HCT116 (cell line): Measurements from ENCODE around the gene COL4A3. TPM values are rescaled to one million over a fixed set of nuclear protein-coding genes. Genes with fewer than 3 reads are reported as not detected.

Experiments
- ATAC-seq: fragments of 200-7000 bp; cut with Tn5 transposase; 2 replicates; pipeline ENCODE4 v1.9.1; 2020; ENCODE audit warnings: mild to moderate bottlenecking, moderate library complexity
- BruUV-seq: library from RNA; stranded (reverse); fragments of 400-500 nt; replicated peaks from 2 replicates; lab custom pipeline; 2021; lab: Mats Ljungman, UMichigan
- CTCF ChIA-PET: fragments of 300-600 bp; sonication (Branson Sonifier 250); formaldehyde crosslinking; loops from one replicate; lab custom pipeline; 2021; ENCODE audit warnings: antibody characterized with exemption; lab: Charles Lee
- POLR2A ChIA-PET: fragments of 300-600, 350-600 bp; sonication (Branson Sonifier 250); formaldehyde crosslinking; loops from one replicate; lab custom pipeline; 2021; ENCODE audit warnings: antibody characterized with exemption; lab: Charles Lee
- RAD21 ChIA-PET, 2 experiments: fragments of 300-600 bp; sonication (Branson Sonifier 250); formaldehyde crosslinking; loops; one replicate each; lab custom pipeline; 2023; ENCODE audit warnings: low total read pairs in 2 of 2; ENCODE audit not compliant: uncharacterized antibody in 2 of 2, unreplicated experiment in 2 of 2, low non-redundant PET in 1 of 2; lab: Charles Lee
- DNase-seq: peaks from one replicate; pipeline ENCODE4 v3.0.0-alpha.2; 2010; ENCODE audit warnings: low read depth, low spot score
- H2AFZ ChIP-seq: fragments of 200-600 bp; shearing (Covaris generic), sonication (generic); 2 replicates; pipeline ENCODE4 v1.6.1; 2017; ENCODE audit warnings: low read depth, mixed run types, mixed read lengths, antibody characterized with exemption, low read length; ENCODE audit not compliant: poor library complexity, severe bottlenecking
- H3K27ac ChIP-seq: 2 replicates; pipeline ENCODE4 v1.5.1; 2012; ENCODE audit warnings: low read depth, low read length
- H3K27me3 ChIP-seq: fragments of 200-600 bp; sonication (generic); 2 replicates; pipeline ENCODE4 v1.6.1; 2016; ENCODE audit warnings: mixed run types, low read length, mixed read lengths; ENCODE audit not compliant: insufficient read depth
- H3K36me3 ChIP-seq, 2 experiments: fragments of 200-500 bp in 1 of 2; fragments of 200-600 bp in 1 of 2; sonication (Bioruptor generic) in 1 of 2; sonication (generic) in 1 of 2; 2 replicates each; pipeline versions ENCODE4 v1.5.1 to v1.6.1; 2014 to 2016; ENCODE audit warnings: low read length in 2 of 2, inconsistent platforms in 1 of 2, mixed read lengths in 1 of 2, mixed run types in 1 of 2; ENCODE audit not compliant: insufficient read depth in 2 of 2, control insufficient read depth in 1 of 2
- H3K4me1 ChIP-seq, 2 experiments: fragments of 200-600 bp in 1 of 2; sonication (generic) in 1 of 2; 2 replicates each; pipeline versions ENCODE4 v1.5.1 to v1.6.1; 2012 to 2017; ENCODE audit warnings: low read length in 2 of 2, inconsistent platforms in 1 of 2, mild to moderate bottlenecking in 1 of 2, mixed read lengths in 1 of 2, mixed run types in 1 of 2, moderate library complexity in 1 of 2; ENCODE audit not compliant: insufficient read depth in 2 of 2, control insufficient read depth in 1 of 2
- H3K4me2 ChIP-seq: fragments of 200-600 bp; sonication (generic); 2 replicates; pipeline ENCODE4 v1.6.1; 2017; ENCODE audit warnings: mixed run types, low read length, mixed read lengths
- H3K4me3 ChIP-seq, 2 experiments: fragments of 200-600 bp in 1 of 2; sonication (generic) in 1 of 2; replicated peaks in 1 of 2; 2 replicates each; pipeline ENCODE4 v1.5.1; 2011 to 2016; ENCODE audit warnings: low read length in 2 of 2, control low read depth in 1 of 2, low read depth in 1 of 2, mild to moderate bottlenecking in 1 of 2, mixed read lengths in 1 of 2, mixed run types in 1 of 2
- H3K79me2 ChIP-seq: fragments of 200-600 bp; sonication (generic); 2 replicates; pipeline ENCODE4 v1.6.1; 2017; ENCODE audit warnings: mild to moderate bottlenecking, mixed run types, low read length, moderate library complexity, mixed read lengths; ENCODE audit not compliant: insufficient read depth
- H3K9ac ChIP-seq: fragments of 200-600 bp; sonication (generic); 2 replicates; pipeline ENCODE4 v1.6.1; 2016; ENCODE audit warnings: low read length, mixed read lengths
- H3K9me2 ChIP-seq: fragments of 200-600 bp; sonication (generic), shearing (Covaris generic); 2 replicates; pipeline ENCODE4 v1.6.1; 2017; ENCODE audit warnings: mixed run types, mild to moderate bottlenecking, moderate library complexity; ENCODE audit not compliant: insufficient read depth
- H3K9me3 ChIP-seq, 2 experiments: fragments of 200-500 bp in 1 of 2; fragments of 200-600 bp in 1 of 2; sonication (Bioruptor generic) in 1 of 2; sonication (generic) in 1 of 2; 2 replicates each; pipeline ENCODE4 v1.6.1; 2014 to 2017; ENCODE audit warnings: low read length in 2 of 2, mixed read lengths in 2 of 2, inconsistent platforms in 1 of 2, low read depth in 1 of 2, mild to moderate bottlenecking in 1 of 2, mixed run types in 1 of 2, moderate library complexity in 1 of 2; ENCODE audit not compliant: control insufficient read depth in 1 of 2, insufficient read depth in 1 of 2
- H4K20me1 ChIP-seq: fragments of 200-600 bp; sonication (generic), shearing (Covaris generic); 2 replicates; pipeline ENCODE4 v1.6.1; 2017; ENCODE audit warnings: mixed run types, mild to moderate bottlenecking, moderate library complexity; ENCODE audit not compliant: insufficient read depth
- CEBPB ChIP-seq: IDR thresholded peaks from 2 replicates; pipeline ENCODE4 v1.6.1; 2012; ENCODE audit warnings: low read depth
- EGR1 ChIP-seq: IDR thresholded peaks from 2 replicates; pipeline ENCODE4 v1.6.1; 2012; ENCODE audit warnings: low read depth
- ELF1 ChIP-seq: IDR thresholded peaks from 2 replicates; pipeline ENCODE4 v1.6.1; 2012; ENCODE audit warnings: low read depth, borderline replicate concordance
- EZH2 ChIP-seq: fragments of 200-600 bp; sonication (generic); IDR thresholded peaks from 2 replicates; pipeline ENCODE4 v1.6.1; 2017; ENCODE audit warnings: antibody characterized with exemption, mixed run types
- EZH2phosphoT487 ChIP-seq: fragments of 200-600 bp; IDR thresholded peaks from 2 replicates; pipeline ENCODE4 v1.6.1; 2018; ENCODE audit warnings: antibody characterized with exemption, borderline replicate concordance
- FOSL1 ChIP-seq: IDR thresholded peaks from 2 replicates; pipeline ENCODE4 v1.6.1; 2012; ENCODE audit warnings: low read depth
- POLR2AphosphoS5 ChIP-seq: IDR thresholded peaks from 2 replicates; pipeline ENCODE4 v1.6.1; 2011; ENCODE audit warnings: mild to moderate bottlenecking, low read depth, low read length, moderate library complexity
- REST ChIP-seq: IDR thresholded peaks from 2 replicates; pipeline ENCODE4 v1.6.1; 2012; ENCODE audit warnings: low read depth
- SP1 ChIP-seq: IDR thresholded peaks from 2 replicates; pipeline ENCODE4 v1.6.1; 2012; ENCODE audit warnings: low read depth
- SRF ChIP-seq: IDR thresholded peaks from 2 replicates; pipeline ENCODE4 v1.6.1; 2012; ENCODE audit warnings: low read depth
- ZFX ChIP-seq: fragments of 450-650 bp; IDR thresholded peaks from 2 replicates; pipeline ENCODE4 v1.6.1; 2017
- intact Hi-C: fragments of 100-400 bp; cut with micrococcal nuclease; formaldehyde crosslinking; loops from 2 replicates; pipeline ENCODE4 v1.10.0; 2022
- total RNA-seq: library from RNA; stranded (reverse); gene quantifications from one replicate; pipeline ENCODE4 v1.2.1, GENCODE V29; 2021; ENCODE audit not compliant: unreplicated experiment

Gene COL4A3
- total RNA-seq, 1 experiment from 2014 or later, result 4.9 TPM

- ATAC-seq (no peak), DNase-seq (no peak)
- no peaks in the 10 kb centered on the region for H3K79me2 ChIP-seq
- no peaks in the 10 kb centered on the region for H3K9me3 ChIP-seq
- H2AFZ ChIP-seq, result no peak overlapping the region
- ChIA-PET RAD21 (no interaction called here), POLR2A (no interaction called here), CTCF (interaction anchor here (1.3 kb wide), 1 partner anchor 8 kb away, joined by 7 read pairs; no protein-coding TSS in a partner anchor)
- TF ChIP-seq EZH2, result no peak
- TF ChIP-seq SP1, result no peak
- no peak for TF ChIP-seq EZH2phosphoT487
- TF ChIP-seq ELF1, result no peak
- no peak for TF ChIP-seq ZFX
- TF ChIP-seq CEBPB, result no peak
- TF ChIP-seq POLR2AphosphoS5, result no peak
- TF ChIP-seq REST, result no peak
- no peak for TF ChIP-seq SRF
- TF ChIP-seq FOSL1, result no peak
- TF ChIP-seq EGR1, result no peak
- no peaks in the 10 kb centered on the region for H3K27me3 ChIP-seq
- H3K4me1 ChIP-seq, result peaks cover 0 to 7% of the 10 kb centered on the region in 2 experiments; a peak in 1 of 4 replicates
- no peak overlapping the region for H3K9ac ChIP-seq
- H3K9me2 ChIP-seq, result no peaks in the 10 kb centered on the region
- intact Hi-C loops, result loop anchor here (10.0 kb wide), 1 partner anchor 195 kb away; no protein-coding TSS in a partner anchor
- no peaks in the 10 kb centered on the region for H3K36me3 ChIP-seq
- no peaks in the 10 kb centered on the region for H4K20me1 ChIP-seq
- no peak overlapping the region for H3K4me3 ChIP-seq
- H3K4me2 ChIP-seq, result no peak overlapping the region
- no TSS peak for BruUV-seq
- no peak overlapping the region for H3K27ac ChIP-seq
Measured at GRCh38 chr2:227230151-227230550, 65.7 kb downstream of the COL4A3 start.
